ENCODE measurements around the gene RARG.

Gene RARG

GRCh38 chr12:53231921-53232645 lies at the start of gene RARG:
Gene RARG (minus strand): TSS chr12:53232209. CDS start chr12:53227545, 4,664 bp downstream.
- DNase-seq = peak; percentile 89

DNA sequence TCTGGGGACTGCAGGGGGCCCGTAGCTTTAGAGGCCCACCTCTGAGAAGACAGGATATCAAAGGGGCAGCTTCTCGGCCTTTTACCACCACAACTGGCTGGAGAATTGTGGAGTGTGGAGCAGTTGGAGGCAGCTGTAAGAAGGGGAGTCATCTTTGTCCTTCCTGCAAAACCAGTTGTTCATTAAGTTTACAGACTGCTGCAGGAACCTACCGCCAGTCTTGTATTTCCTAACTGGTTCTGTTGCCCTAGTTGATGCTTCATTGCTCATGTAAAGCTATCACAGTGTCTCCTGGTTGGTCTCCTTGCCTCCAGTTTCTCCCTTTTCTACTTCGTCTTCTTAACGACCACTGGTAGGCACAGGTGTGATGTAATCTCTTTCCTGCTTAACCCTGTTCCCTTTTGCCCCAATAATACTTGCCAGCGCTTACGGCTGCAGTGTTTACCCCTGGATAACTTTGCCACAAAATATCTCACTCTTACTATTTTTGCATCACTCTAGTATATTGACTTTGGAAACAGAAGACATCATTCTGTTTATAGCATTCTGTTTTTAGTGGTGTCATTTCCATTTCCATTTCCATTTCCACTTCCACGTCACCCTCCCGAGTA lies 48.0 kb upstream of the RARG start:
- DNase-seq = no peak

GRCh38 chr12:53279283-53279869 lies 47.4 kb upstream of the RARG start:
- no peak for DNase-seq

- DNase-seq = no peak
Measured at GRCh38 chr12:53277981-53278380, 46.0 kb upstream of the RARG start.

GRCh38 chr12:53276511-53276910 lies 44.5 kb upstream of the RARG start:
- DNase-seq = no peak

DNA sequence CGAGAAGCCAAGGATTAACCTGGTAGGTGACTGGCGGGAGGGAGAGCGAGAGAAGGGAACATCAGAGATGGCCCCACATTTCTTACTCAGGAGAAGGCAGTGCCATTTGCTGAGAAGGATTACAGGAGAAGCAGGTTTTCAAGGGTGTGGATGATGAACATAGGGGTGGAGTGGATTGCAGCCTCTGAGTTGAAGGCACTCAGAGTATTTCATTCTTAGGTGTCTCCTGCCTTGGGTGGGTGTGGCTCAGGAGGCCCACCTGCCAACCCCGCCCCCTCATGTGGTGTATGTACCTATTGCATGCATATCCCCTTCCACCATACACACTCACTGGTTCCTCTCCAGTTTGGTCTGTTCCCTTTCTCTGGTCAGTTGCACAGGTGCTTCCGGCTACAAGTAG lies 42.4 kb upstream of the RARG start:
- DNase-seq = no peak

- DNase-seq = no peak
Measured at GRCh38 chr12:53268630-53269562, 36.9 kb upstream of the RARG start.

GRCh38 chr12:53267999-53268629 lies 36.1 kb upstream of the RARG start, which contains the start of gene ESPL1:
Gene ESPL1 (plus strand): TSS chr12:53268299. CDS start chr12:53268767, 468 bp downstream.
- peak; percentile 93 for DNase-seq

GRCh38 chr12:53267306-53267998 lies 35.4 kb upstream of the RARG start:
- DNase-seq = peak; percentile 74

DNA sequence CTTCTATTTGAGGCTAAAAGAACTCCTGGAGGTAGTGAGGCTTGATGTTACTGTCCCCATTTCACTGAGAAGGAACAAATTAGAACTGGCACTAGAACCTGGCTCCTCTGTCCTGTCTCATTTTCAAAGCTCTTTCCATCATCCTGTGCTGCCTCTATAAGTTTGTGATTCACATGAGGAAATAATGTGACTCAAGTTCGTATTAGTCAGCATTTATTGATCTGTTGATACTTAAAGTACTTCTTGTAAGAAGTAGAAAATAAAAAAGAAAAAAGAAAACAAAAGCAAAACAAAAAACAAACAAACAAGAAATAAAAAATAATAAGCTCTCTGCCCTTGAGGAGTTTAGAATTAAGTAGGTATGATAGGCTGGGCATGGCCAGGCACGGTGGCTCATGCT lies 33.8 kb upstream of the RARG start:
- DNase-seq = no peak

DNA sequence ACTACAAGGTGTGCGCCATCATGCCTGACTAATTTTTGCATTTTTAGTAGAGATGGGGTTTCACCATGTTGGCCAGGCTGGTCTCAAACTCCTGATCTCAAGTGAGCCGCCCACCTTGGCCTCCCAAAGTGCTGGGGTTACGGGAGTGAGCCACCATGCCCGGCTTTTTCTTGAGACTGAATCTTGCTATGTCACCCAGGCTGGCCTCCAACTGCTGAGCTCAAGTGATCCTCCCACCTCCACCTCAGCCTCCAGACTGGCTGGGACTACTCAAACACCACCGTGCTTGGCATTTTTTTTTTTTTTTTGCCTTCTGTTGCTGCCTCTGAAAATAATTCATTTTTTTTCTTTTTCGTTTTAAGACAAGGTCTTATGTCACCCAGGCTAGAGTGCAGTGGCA lies 27.9 kb upstream of the RARG start:
- no peak for DNase-seq

DNA sequence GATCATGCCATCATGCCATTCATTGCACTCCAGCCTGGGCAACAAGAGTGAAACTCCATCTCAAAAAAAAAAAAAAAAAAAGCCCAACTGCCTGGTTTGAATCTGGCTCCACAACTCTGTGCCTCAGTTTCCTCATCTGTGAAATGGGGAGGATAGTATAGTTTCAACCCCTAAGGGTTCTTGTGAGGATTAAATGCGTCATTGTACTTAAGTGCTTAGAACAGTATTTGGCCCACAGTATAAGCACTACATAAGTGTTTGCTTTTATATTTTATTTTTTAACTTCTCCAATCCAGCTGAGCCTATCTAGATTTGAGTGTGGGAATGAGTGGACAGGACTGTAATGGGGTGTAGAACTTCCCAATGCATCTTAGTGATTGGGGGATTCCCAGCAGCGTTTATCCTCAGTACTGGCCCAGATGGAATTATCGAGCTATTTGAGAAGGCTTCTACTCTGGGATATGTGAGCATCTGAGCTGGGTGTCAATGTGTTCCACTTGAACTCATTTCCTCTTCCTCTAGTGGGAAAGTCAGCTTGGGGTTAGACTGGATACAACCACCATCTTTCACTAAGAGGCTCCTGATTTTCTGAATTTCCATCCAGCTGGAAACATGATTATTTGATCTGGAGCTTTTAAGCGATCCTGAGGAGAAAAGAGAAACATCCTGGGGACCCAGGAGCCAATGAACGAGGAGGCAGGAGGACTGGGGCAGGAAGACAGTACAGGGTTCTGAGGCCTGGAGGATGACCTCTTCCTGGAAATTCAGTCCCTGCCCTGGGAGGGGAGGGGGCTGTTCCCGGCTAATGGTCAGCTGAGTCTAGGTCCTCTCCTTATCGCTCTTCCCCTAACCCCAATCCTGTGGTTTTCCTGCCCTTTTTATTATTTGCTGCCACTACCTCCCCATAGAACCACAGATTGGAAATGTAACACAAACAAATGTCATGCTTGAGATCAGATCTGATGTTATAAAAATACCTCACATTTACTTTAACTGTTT lies 26.8 kb upstream of the RARG start:
- DNase-seq = no peak

GRCh38 chr12:53255996-53256395 lies 24.0 kb upstream of the RARG start:
- no peak for DNase-seq

GRCh38 chr12:53254816-53255545 lies 23.0 kb upstream of the RARG start:
- DNase-seq = no peak

DNA sequence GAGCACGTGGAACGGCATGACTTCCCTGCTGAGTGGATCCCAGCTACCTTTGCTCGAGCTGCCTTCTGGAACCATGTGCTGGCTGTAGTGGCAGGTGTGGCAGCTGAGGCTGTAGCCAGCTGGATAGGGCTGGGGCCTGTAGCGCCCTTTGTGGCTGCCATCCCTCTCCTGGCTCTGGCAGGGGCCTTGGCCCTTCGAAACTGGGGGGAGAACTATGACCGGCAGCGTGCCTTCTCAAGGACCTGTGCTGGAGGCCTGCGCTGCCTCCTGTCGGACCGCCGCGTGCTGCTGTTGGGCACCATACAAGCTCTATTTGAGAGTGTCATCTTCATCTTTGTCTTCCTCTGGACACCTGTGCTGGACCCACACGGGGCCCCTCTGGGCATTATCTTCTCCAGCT lies 21.3 kb upstream of the RARG start:
- DNase-seq = no peak

DNA sequence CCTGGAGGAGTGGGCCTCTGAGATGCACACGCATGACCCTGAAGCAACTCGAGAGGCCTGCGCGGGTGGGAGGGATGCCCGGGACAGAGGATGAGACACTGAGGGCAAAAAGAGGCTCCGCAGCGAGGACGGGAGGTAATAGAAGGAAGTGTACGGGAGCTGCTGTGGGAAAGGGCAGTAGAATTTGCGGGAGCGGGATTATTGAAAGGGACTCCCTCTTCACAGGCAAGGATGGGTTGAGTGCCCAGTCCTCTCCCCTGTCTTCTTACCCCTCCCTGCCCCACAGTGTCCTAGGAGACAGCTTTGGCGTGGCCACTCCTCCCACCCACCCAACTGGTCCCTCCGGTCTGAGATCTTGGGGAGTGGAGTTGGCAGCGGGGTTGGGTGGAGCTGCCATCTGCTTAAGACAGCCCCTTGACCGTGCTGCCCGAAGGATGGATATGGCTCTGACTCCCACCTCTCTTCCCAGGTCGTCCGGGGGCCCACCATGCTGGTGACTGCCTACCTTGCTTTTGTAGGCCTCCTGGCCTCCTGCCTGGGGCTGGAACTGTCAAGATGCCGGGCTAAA lies 20.4 kb upstream of the RARG start:
- no peak for DNase-seq

DNA sequence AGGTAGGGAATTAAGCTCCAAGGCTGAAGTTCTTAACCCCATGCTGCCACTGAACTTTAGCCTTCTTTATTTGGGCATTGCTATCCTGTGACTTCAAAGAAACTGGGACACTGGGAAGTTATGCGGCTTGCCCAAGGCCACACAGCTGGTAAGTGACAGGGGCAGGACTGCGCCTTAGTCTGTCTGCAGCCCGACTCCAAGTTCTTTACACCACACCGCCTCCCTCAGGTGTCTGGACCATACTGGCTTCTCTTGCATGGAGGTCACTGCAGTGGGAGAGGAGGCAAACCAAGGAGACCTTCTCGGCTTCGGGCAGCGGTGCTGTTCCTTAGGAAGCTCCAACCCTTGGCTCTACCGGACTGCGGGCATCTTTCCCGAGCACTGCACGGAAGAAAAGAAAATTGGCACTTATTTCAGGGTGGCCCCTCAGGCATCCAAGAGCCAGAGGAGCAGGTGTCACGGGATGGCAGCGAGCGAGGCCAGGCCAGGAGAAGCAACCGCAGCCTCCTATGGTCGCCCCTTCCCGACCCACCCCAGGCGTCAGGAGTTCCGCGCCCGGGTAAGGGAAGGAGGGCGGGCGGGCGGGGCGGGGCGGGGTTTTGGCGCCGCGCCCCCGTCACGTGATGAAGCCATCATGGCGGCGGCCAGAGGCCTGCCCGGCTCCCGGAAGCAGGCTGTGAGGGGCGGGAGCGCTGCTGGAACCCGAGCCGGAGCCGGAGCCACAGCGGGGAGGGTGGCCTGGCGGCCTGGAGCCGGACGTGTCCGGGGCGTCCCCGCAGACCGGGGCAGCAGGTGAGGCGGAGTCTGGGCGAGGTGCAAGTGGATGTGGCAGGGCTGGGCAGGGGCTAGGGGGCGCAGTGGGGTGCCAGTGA lies 19.7 kb upstream of the RARG start:
- peak; percentile 90 for DNase-seq

DNA sequence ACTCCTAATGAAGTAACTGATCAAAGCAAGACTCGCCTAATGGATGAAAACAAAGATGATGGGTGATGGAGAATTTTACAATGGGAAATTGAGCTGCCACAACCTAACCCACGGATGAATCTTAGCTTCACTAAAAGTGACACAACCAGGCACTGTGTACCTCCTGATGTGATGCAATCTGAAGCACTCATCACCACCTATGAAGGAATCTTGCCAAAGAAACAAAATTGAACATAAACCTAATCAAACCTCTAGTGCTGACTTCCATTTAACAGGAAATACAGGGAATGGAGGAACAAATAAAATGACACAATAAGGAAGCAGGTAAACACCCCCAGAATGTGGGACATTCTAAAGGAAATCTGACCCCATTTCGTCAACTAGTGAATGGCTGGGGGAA lies 13.3 kb upstream of the RARG start:
- no peak for DNase-seq

DNA sequence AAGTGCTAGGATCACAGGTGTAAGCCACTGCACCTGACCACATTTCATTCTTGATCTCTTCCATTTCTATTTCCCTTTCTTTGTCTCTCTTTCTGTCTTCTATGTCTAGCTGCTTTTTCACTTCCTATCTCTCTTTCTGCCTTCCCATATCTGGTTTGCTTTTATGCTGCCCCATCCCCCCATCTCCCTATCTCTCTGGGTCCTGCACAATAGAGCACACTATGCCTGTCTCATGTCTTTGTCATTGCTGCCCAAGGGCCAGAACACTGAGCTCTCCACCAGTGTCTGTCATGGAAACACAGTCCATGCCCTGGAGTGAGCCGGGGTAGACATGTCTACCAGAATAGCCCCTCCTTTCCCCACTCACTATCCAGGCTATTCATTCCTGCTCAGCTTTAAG lies 12.3 kb upstream of the RARG start:
- DNase-seq = no peak
